ENCODE measurements around the gene PAPLN. TPM values are rescaled to one million over a fixed set of nuclear protein-coding genes. Genes with fewer than 3 reads are reported as not detected.

Gene PAPLN
- total and polyA plus RNA-seq, 3 donors from 2014 or later: 12.4 to 33.4 (median 24.5) TPM

DNA sequence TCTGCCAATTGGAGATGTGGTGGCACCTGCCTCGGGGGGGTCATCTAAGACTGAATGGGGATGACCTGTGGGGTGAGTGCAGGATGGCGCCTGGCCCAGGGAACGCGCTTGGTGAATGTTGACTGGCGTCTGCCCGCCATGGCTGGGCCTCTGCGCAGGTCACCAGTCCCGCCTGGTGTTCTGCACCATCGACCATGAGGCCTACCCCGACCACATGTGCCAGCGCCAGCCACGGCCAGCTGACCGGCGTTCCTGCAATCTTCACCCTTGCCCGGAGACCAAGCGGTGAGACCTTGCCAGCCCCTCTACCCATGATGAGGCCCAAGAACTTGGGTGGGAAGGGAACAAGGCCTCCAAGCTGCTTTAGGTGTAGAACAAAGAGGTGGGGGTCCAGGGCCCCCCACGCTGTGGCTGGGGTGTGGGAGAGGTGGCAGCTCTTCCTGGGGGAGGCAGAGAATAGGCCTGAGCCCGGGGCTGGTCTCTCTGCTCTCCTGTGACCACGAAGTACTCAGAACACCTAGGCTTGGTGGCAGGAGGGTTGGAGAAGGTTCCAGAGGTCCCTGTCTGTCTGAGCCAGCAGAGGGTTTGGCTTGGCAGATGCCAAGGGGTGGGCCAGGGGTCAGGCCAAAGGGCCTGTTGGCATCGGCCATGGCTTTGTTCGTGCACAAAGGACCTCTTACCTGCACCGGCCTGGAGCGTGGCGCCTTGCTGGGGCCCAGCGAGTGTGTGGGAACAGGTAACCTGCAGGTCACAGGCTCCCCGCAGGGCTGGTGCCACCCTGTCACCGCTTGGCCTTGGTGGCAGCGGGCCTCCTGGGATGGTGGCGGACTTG lies 15.4 kb downstream of the PAPLN start:
- WGBS, 2 donors: 80 to 90% methylated on average over 10 to 29 of the region's 29 CpGs
- no peaks in the 10 kb centered on the region for H3K36me3 ChIP-seq (ENCODE audit: low read depth, missing control alignments)
- intact Hi-C loops (cut with DNase I; ENCODE audit: low total_unique reads): no loop called here

DNA sequence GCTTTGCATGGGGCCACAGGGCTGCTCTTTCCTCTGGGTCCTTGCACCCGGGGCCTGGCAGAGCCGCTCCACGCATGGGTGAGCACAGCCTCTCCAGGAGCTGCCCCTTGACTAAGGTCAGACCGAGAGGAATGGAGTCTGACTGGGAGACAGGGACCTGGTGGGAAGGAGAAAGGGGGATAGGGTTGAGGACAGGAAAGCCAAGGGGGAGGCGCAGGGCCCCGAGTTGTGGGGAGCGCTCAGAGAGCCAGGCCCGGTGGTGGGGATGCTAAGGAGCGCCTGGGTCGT lies 16.0 kb downstream of the PAPLN start:
- Histone ChIP-seq H3K9me3 (no peaks in the 10 kb centered on the region), H3K27me3 (no peaks in the 10 kb centered on the region), H3K4me3 (no peak overlapping the region), H3K4me1 (no peaks in the 10 kb centered on the region), H3K36me3 (ENCODE audit: low read depth, missing control alignments) (no peaks in the 10 kb centered on the region), H3K27ac (no peak overlapping the region)
- no peak for TF ChIP-seq POLR2A (IDR thresholded peaks at IDR 0.05)
- TF ChIP-seq, protein P1, sequence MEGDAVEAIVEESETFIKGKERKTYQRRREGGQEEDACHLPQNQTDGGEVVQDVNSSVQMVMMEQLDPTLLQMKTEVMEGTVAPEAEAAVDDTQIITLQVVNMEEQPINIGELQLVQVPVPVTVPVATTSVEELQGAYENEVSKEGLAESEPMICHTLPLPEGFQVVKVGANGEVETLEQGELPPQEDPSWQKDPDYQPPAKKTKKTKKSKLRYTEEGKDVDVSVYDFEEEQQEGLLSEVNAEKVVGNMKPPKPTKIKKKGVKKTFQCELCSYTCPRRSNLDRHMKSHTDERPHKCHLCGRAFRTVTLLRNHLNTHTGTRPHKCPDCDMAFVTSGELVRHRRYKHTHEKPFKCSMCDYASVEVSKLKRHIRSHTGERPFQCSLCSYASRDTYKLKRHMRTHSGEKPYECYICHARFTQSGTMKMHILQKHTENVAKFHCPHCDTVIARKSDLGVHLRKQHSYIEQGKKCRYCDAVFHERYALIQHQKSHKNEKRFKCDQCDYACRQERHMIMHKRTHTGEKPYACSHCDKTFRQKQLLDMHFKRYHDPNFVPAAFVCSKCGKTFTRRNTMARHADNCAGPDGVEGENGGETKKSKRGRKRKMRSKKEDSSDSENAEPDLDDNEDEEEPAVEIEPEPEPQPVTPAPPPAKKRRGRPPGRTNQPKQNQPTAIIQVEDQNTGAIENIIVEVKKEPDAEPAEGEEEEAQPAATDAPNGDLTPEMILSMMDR (IDR thresholded peaks at IDR 0.05): no peak
- 86 to 90% methylated on average over 4 to 10 of the region's 10 CpGs for WGBS, 2 donors
- intact Hi-C loops (cut with DNase I; ENCODE audit: low total_unique reads): no loop called here
- no peak for DNase-seq

More for the DNA sequence above, 15.4 kb downstream of the PAPLN start:
- Histone ChIP-seq H3K4me3 (no peak overlapping the region), H3K27ac (no peak overlapping the region), H3K27me3 (no peaks in the 10 kb centered on the region), H3K4me1 (no peaks in the 10 kb centered on the region), H3K9me3 (no peaks in the 10 kb centered on the region)
- TF ChIP-seq, protein P1 (IDR thresholded peaks at IDR 0.05): no peak
- TF ChIP-seq POLR2A (IDR thresholded peaks at IDR 0.05): no peak
- DNase-seq: no peak

DNA sequence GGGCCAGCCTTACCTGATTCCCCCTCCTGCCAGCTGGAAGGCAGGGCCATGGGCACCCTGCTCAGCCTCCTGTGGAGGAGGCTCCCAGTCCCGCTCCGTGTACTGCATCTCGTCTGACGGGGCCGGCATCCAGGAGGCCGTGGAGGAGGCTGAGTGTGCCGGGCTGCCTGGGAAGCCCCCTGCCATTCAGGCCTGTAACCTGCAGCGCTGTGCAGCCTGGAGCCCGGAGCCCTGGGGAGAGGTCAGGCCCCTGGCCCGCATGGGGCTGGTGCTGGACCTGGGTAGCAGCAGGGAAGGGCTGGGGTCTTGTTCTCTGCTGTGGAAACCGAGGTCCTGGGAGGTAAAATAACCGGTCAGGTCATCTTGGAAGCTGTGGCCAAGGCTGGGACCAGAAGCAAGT lies 16.4 kb downstream of the PAPLN start:
- H3K27ac ChIP-seq: no peak overlapping the region
- intact Hi-C loops (cut with DNase I; ENCODE audit: low total_unique reads): no loop called here
- H3K36me3 ChIP-seq (ENCODE audit: low read depth, missing control alignments): no peaks in the 10 kb centered on the region
- H3K27me3 ChIP-seq: no peaks in the 10 kb centered on the region
- no peak for DNase-seq
- no peak overlapping the region for H3K4me3 ChIP-seq
- no peaks in the 10 kb centered on the region for H3K4me1 ChIP-seq
- TF ChIP-seq POLR2A (IDR thresholded peaks at IDR 0.05): no peak
- TF ChIP-seq, protein P1 (IDR thresholded peaks at IDR 0.05): no peak
- no peaks in the 10 kb centered on the region for H3K9me3 ChIP-seq
- 74 to 96% methylated on average over 2 to 12 of the region's 12 CpGs for WGBS, 2 donors

DNA sequence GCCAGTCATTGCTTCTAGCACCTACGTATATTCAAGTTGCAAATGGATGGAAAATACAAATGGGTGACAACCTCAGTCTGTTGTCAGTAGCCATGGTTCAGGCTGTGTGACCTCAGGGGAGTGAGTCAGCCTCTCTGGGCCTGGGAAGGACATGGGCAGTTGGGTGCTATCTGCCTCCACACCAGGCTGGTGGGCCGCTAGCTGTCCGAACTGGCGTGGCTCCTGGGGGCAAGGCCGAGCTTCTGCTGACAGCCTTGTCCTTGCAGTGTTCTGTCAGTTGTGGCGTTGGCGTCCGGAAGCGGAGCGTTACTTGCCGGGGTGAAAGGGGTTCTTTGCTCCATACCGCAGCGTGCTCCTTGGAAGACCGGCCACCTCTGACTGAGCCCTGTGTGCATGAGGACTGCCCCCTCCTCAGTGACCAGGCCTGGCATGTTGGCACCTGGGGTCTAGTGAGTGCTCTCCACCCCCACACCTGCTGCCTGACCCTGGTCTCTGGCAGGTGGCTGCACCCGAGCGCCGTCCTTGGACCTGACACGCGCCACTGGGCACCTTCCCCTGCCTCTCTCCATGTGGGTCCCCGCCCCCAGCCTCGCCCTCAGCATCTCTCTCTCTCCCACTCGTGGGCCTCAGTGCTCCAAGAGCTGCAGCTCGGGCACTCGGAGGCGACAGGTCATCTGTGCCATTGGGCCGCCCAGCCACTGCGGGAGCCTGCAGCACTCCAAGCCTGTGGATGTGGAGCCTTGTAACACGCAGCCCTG lies 17.1 kb downstream of the PAPLN start:
- Histone ChIP-seq H3K36me3 (ENCODE audit: low read depth, missing control alignments) (no peaks in the 10 kb centered on the region), H3K27me3 (no peaks in the 10 kb centered on the region), H3K27ac (no peak overlapping the region), H3K4me1 (no peaks in the 10 kb centered on the region), H3K9me3 (no peaks in the 10 kb centered on the region), H3K4me3 (no peak overlapping the region)
- intact Hi-C loops (cut with DNase I; ENCODE audit: low total_unique reads): no loop called here
- no peak for DNase-seq
- TF ChIP-seq, protein P1 (IDR thresholded peaks at IDR 0.05): no peak
- TF ChIP-seq POLR2A (IDR thresholded peaks at IDR 0.05): no peak
- WGBS, 2 donors: 91% methylated on average over 13 to 28 of the region's 28 CpGs

All from testis (tissue), 3 donors.